Progenitor cell of endocrine pancreas (in vitro differentiated cells): ENCODE results near the gene GPER1. TPM values are rescaled to one million over a fixed set of nuclear protein-coding genes. Genes with fewer than 3 reads are reported as not detected.
A peak's percentile ranks its signal among the peaks of the same experiment; 100 is the strongest.

Experiments used
- DNase-seq: peaks from one replicate; pipeline ENCODE4 v3.0.0; 2021; ENCODE audit warnings: low spot score; ENCODE audit not compliant: unreplicated experiment
- H3K27ac Mint-ChIP-seq: 2 replicates; pipeline ENCODE4 v1.8.0; 2021; ENCODE audit warnings: mild to moderate bottlenecking, moderate library complexity, mixed read lengths
- H3K27me3 Mint-ChIP-seq: 2 replicates; pipeline ENCODE4 v1.8.0; 2021; ENCODE audit warnings: mixed read lengths
- H3K36me3 Mint-ChIP-seq: 2 replicates; pipeline ENCODE4 v1.8.0; 2022; ENCODE audit warnings: mixed read lengths; ENCODE audit not compliant: insufficient read depth
- H3K4me1 Mint-ChIP-seq: 2 replicates; pipeline ENCODE4 v1.8.0; 2021; ENCODE audit warnings: low read depth, mixed read lengths
- H3K4me3 Mint-ChIP-seq: 2 replicates; pipeline ENCODE4 v1.8.0; 2021; ENCODE audit warnings: low read depth, mild to moderate bottlenecking, moderate library complexity, mixed read lengths
- H3K9me3 Mint-ChIP-seq: 2 replicates; pipeline ENCODE4 v1.8.0; 2021; ENCODE audit warnings: low read depth, mixed read lengths
- total RNA-seq: library from RNA; stranded (reverse); gene quantifications from 2 replicates; pipeline ENCODE4 v1.2.1, GENCODE V29; 2021
- TF ChIP-seq, protein P1 (sequence below): fragments of 200-600 bp; sonication (generic); IDR thresholded peaks from one replicate; pipeline ENCODE4 v1.5.0; 2021; ENCODE audit warnings: antibody characterized with exemption, mild to moderate bottlenecking; ENCODE audit not compliant: unreplicated experiment

GPER1 gene
- total RNA-seq, 1 donor from 2014 or later: 0.50 TPM

DNA sequence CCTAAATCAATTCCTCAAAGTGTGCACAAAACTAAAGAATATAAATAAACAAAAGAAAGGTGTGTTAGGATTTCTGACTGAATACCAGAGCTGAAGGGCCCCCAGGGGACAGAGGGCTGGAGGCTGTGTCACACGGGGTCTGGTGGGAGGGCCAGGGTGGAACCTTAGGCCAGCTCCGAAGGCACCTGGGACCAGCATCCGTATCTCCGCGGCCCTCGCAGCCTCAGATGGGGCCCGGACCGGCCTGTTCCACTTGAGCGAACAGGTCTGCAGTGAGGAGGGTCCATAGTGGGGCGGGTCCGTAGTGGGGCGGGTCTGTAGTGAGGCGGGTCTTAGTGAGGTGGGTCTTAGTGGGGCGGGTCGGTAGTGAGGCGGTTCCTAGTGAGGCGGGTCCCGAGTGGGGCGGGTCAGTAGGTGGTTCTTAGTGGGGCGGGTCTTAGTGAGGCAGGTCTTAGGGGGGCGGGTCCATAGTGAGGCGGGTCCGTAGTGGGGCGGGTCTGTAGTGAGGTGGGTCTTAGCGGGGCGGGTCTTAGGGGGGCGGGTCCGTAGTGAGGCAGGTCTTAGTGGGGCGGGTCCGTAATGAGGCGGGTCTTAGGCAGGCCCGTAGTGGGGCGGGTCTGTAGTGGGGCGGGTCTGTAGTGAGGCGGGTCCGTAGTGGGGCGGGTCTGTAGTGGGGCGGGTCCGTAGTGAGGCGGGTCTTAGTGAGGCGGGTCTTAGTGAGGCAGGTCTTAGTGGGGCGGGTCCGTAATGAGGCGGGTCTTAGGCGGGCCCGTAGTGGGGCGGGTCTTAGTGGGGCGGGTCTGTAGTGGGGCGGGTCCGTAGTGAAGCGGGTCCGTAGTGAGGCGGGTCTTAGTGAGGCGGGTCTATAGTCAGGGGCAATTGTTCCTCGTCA lies 28.5 kb upstream of the GPER1 start:
- no peak overlapping the region for H3K4me3 Mint-ChIP-seq
- no peaks in the 10 kb centered on the region for H3K9me3 Mint-ChIP-seq
- no peak for DNase-seq
- TF ChIP-seq, protein P1, sequence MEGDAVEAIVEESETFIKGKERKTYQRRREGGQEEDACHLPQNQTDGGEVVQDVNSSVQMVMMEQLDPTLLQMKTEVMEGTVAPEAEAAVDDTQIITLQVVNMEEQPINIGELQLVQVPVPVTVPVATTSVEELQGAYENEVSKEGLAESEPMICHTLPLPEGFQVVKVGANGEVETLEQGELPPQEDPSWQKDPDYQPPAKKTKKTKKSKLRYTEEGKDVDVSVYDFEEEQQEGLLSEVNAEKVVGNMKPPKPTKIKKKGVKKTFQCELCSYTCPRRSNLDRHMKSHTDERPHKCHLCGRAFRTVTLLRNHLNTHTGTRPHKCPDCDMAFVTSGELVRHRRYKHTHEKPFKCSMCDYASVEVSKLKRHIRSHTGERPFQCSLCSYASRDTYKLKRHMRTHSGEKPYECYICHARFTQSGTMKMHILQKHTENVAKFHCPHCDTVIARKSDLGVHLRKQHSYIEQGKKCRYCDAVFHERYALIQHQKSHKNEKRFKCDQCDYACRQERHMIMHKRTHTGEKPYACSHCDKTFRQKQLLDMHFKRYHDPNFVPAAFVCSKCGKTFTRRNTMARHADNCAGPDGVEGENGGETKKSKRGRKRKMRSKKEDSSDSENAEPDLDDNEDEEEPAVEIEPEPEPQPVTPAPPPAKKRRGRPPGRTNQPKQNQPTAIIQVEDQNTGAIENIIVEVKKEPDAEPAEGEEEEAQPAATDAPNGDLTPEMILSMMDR: no peak
- H3K27ac Mint-ChIP-seq: peak overlapping the region; percentile 45
- H3K36me3 Mint-ChIP-seq: no peaks in the 10 kb centered on the region
- H3K4me1 Mint-ChIP-seq: peaks cover 5% of the 10 kb centered on the region
- peaks cover 8% of the 10 kb centered on the region for H3K27me3 Mint-ChIP-seq

DNA sequence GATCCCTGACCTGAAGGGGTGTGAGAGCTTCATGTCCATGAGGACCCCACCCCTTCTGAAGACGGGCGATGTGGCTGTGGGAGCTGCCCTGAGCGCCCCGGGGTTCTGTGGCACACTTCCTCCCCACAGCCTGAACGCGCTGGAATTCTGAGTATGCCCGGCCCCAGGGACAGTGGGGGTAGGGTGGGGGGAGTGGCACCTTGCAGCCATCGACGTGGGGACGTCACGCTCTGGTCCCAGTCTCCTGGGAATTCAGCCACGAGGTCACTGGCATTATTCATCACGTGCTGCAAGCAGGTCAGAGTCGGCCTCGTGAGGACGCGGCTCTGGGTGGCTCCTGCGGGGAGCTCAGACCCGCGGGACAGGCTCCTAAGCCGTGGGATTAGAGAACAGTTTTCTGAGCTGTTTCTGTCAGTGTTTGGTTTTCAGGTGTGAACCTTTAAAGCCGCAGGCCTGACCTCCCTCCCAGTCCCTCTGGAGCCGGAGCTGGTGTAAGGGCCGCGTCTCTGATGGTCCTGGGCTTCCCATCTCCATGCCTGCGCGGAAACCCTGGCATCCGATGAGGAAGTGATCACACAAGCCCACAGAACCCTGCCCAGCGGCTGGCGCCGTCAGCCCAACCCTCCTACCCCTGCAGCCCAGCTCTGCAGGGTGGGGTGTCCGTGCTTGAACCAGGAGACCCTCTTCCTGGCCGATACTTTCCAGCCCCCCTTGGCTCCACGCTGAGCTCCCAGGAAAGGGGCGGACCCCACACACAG lies 27.4 kb upstream of the GPER1 start:
- DNase-seq: no peak

DNA sequence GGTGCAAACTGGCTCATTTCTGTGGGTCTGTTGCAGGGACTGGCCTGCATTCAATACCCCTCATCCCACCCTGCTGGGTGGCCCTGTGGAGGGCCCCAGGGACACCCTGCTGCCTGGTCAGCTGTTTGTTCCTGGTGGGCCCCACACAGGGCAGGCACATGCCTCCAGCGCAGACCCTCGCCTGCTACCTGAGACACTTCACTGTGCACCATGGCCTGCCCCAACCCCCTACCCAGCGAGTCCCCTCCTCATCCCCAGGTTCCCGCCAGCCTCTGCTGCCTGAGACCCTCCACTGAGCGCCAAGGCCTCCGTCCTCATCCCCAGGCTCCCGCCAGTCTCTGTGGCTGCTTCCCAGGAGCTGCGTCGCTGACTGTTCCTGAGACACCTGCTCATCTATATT lies 26.7 kb upstream of the GPER1 start:
- DNase-seq: no peak
- Mint-ChIP-seq H3K4me1 (peaks cover 5% of the 10 kb centered on the region), H3K9me3 (no peaks in the 10 kb centered on the region), H3K27me3 (peaks cover 8% of the 10 kb centered on the region), H3K27ac (no peak overlapping the region), H3K36me3 (no peaks in the 10 kb centered on the region), H3K4me3 (no peak overlapping the region)
- TF ChIP-seq, protein P1: no peak

More for the DNA sequence above, 27.4 kb upstream of the GPER1 start:
- Mint-ChIP-seq H3K9me3 (no peaks in the 10 kb centered on the region), H3K27me3 (peaks cover 8% of the 10 kb centered on the region), H3K36me3 (no peaks in the 10 kb centered on the region), H3K4me1 (peaks cover 5% of the 10 kb centered on the region), H3K27ac (peak overlapping the region; percentile 49), H3K4me3 (no peak overlapping the region)
- TF ChIP-seq, protein P1: no peak

DNA sequence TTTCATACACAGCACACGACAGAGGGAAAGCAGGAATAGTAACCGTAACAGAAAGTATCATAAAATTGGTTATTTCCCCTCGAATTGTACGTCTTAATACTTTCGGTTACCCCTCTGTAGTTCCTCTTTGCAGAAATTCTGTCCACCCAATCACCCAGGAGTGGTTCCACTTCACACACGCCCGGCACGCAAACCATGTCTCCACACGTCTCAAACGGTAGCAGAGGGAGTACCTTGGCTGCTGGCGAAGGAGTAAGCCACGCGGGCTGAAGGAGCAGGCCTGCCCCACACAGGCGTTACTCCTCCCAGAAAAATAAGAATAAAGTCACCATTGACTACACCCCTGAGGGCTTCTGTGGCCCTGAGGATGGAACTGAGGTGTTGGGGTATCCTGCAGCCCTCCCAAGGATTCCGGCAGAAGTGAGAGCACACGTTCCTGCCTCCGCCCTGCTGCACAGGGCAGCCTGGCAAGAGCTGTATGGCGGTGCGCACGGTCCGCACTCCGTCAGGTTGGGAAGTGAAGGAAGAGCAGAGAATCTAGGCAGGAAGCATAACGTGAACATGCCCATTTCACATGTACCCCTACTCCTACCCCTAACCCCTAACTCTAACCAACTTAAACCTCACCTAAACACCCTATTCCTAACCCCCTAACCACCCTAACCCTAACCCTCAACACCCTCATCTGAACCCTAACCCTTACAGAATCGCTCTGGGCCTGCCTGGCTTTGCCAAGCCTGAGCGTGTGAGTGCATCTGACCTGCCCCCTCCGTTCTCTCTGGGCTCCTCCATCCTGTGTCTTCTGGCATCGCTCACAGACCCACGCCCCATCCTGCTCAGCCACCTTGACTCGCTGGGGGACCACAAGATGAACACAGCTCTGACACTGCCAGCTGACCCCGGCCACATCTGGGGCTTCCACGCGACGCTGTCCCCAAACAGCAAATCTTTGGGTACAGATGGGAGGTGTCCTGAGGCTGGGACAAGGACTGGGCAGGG lies 25.3 kb upstream of the GPER1 start:
- Mint-ChIP-seq H3K4me1 (peaks cover 5% of the 10 kb centered on the region), H3K4me3 (no peak overlapping the region), H3K27ac (no peak overlapping the region), H3K36me3 (no peaks in the 10 kb centered on the region), H3K27me3 (peaks cover 8% of the 10 kb centered on the region), H3K9me3 (no peaks in the 10 kb centered on the region)
- TF ChIP-seq, protein P1: no peak
- no peak for DNase-seq

DNA sequence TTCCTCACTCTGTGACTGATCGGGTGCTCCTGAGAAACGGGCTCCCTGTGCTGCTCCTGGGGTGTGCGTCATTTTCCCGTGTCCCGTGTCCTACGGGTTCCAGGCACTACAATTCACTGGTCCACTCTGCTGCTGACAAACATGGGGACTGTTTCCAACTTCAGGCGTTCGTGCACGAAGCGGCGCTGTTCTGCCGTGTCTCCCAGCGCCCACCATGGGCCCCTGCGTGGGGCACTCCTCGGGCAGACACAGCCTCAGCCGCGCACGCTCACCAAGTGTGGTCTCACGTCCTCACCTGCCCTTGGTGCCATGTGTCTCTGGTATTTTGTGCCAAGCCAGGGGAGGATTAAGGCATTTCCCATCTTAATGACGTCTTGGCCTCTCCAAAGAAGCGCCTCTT lies 24.6 kb upstream of the GPER1 start:
- H3K36me3 Mint-ChIP-seq: no peaks in the 10 kb centered on the region
- TF ChIP-seq, protein P1: no peak
- H3K27ac Mint-ChIP-seq: peak overlapping the region; percentile 62
- H3K9me3 Mint-ChIP-seq: no peaks in the 10 kb centered on the region
- no peak overlapping the region for H3K4me3 Mint-ChIP-seq
- DNase-seq: no peak
- peaks cover 9% of the 10 kb centered on the region for H3K4me1 Mint-ChIP-seq
- H3K27me3 Mint-ChIP-seq: peaks cover 8% of the 10 kb centered on the region
